OCI-LY1 (cell line): ENCODE measurements around the gene TBCD.

Experiments used
- CTCF ChIP-seq: fragments of 200-600 bp; sonication (generic), shearing (Covaris generic); IDR thresholded peaks from 2 replicates; pipeline ENCODE4 v1.5.1; 2017; ENCODE audit warnings: mild to moderate bottlenecking, antibody characterized with exemption, low read length, moderate library complexity, mixed read lengths
- EZH2 ChIP-seq: fragments of 200-600 bp; sonication (generic), shearing (Covaris generic); IDR thresholded peaks from 2 replicates; pipeline ENCODE4 v1.8.0; 2017; ENCODE audit warnings: borderline replicate concordance, mixed run types, mild to moderate bottlenecking, antibody characterized with exemption, low read length, moderate library complexity, mixed read lengths

GRCh38 chr17:82922646-82923045 lies 170.8 kb downstream of the TBCD start:
- no peak for TF ChIP-seq CTCF
- no peak for TF ChIP-seq EZH2
